T-helper 22 cell (primary cell): Measurements from ENCODE around the gene ZDHHC24.

Experiments
- DNase-seq: peaks from one replicate; pipeline ENCODE4 v3.0.0-alpha.2; 2020; ENCODE audit warnings: low read depth

ZDHHC24 gene

GRCh38 chr11:66494935-66495334 is 50.9 kb downstream of the ZDHHC24 start:
- no peak for DNase-seq

DNA sequence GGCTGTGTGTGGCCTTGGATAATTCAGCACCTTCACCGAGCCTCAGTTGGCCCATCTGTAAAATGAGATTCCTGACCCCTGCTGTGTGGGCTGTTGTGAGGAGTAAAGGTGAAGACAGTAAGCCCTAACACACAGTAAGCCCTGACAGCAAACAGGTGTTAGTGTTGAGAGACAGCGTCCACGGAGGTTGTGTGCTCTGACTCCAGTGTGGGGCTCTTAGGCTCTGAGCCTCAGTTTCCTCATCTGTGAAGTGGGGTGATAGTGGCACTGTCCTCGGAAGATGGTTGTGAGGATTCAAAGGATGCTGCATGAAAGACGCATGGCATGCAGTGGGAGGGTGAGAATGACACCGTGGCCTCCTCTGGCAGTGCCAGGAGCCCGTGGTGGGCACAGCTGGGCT is 51.4 kb downstream of the ZDHHC24 start:
- DNase-seq: no peak

GRCh38 chr11:66493130-66493529 is 52.7 kb downstream of the ZDHHC24 start:
- DNase-seq: no peak

GRCh38 chr11:66492161-66492865 is 53.5 kb downstream of the ZDHHC24 start:
- no peak for DNase-seq

DNA sequence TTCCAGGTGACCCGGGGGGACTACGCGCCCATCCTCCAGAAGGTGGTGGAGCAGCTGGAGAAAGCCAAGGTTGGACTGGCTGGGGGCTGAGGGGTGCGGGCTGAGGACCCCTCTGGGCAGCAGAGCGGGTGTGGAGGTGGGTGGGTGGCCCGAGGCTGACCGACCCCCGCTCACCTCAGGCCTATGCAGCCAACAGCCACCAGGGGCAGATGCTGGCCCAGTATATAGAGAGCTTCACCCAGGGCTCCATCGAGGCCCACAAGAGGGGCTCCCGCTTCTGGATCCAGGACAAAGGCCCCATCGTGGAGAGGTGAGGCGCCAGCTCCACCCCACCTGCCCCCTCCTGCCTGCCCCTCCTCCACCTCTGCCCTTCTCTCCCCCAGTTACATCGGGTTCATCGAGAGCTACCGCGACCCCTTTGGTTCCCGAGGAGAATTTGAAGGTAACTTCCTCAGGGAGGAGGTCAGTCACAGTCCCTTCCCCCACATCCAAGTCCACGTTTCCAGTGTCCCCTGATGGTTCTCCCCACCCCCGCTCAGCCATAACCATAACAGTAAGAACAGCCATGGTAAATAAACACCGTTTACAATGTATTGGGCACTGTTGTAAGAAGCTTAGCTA is 54.4 kb downstream of the ZDHHC24 start:
- no peak for DNase-seq

DNA sequence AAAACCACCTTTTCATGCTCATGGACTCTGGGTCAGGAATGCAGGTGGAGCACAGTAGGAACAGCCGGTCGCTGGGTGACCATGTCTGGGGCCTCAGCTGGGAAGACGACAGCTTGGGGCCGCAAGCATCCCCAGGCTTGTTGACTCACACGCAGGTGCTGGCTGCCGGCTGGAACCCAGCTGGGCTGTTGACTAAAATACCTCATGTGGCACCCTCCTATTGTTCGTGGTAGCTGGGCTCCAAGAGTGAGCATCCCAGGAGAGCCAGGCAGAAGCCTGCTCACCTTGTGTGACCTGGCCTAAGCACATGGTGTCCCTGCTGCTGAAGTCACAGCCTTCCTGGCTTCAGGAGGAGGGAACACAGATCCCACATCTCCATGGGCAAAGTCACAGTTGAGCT is 56.2 kb downstream of the ZDHHC24 start:
- no peak for DNase-seq

- no peak for DNase-seq
Observed at GRCh38 chr11:66488957-66489356, 56.9 kb downstream of the ZDHHC24 start.

- DNase-seq: no peak
Observed at GRCh38 chr11:66484806-66485380, 61.0 kb downstream of the ZDHHC24 start.

DNA sequence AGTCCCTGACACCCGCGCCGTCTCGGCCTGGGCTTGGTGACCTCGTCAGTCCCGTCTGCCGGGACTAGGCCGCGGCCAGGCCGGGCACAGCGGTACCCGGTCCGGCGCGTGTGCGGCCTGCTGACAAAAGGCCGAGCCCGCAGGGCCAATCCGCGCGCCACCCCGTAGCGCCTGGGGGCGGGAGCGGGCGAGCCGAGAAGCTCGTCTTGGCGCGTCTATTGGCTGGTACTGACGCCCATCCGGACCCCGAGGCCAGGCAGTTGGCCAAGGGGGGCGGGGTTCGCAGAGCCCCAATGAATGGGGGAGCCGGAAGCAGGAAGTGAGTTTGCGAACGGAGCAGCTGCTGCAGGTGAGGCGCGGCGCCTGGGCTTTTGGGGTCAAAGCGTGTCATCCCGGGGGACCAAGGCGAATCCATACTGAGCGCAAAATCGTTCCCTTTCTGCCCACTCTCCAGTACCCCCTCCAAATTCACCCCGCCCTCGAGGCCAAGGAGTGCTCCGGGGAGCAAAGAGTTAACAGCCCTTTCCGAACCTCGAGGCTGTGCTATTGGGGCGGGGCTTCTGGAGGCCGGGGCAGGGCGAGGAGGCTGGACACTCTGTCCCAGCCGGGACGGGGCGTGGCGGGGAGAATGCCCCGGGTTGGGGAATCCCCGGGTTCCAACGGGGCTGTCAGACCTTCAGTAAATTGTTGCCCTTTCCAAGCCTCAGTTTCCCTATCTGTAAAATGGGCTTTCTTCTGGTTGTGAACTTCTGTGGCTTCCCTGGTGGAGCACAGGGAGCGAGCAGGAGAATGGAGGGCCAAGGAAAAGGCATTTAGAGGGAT is 65.5 kb downstream of the ZDHHC24 start, which contains the start of gene DPP3:
Gene DPP3 (plus strand): TSS at position 318 of the 822 bp plus-strand sequence. CDS start 1,767 bp downstream, outside the sequence.
- peak; percentile 93 for DNase-seq

- DNase-seq: no peak
Observed at GRCh38 chr11:66479394-66480116, 66.3 kb downstream of the ZDHHC24 start.

DNA sequence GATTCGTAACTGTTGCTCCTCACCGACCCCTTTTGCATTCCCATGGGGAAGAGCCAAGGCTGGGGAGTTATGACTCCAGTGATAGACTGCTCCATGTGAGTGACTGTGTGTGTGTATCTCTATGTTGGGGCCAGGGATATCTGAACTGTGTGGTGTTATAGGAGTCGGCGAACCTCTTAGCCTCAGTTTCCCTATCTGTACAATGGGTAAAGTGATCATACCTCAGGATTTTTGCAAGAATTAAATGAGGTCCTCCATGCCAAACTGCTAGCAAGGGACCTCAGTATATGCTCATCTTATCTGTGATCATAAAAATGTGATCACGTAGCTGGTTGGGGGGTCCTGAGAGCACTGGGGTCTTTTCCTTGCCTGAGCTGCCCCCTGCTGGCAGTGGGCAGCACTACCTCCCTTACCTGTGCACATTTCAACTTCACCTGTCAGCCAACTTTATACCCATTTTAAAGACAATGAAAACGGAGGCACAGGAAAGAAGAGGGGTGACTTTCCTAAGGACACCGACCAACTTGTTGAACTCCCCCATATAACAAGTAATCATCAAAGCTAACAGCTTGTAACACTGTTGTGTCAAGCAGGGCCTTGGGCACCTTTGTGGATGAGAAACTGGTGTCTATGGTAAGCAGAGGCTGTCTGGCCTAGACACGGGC is 67.0 kb downstream of the ZDHHC24 start:
- DNase-seq: no peak

DNA sequence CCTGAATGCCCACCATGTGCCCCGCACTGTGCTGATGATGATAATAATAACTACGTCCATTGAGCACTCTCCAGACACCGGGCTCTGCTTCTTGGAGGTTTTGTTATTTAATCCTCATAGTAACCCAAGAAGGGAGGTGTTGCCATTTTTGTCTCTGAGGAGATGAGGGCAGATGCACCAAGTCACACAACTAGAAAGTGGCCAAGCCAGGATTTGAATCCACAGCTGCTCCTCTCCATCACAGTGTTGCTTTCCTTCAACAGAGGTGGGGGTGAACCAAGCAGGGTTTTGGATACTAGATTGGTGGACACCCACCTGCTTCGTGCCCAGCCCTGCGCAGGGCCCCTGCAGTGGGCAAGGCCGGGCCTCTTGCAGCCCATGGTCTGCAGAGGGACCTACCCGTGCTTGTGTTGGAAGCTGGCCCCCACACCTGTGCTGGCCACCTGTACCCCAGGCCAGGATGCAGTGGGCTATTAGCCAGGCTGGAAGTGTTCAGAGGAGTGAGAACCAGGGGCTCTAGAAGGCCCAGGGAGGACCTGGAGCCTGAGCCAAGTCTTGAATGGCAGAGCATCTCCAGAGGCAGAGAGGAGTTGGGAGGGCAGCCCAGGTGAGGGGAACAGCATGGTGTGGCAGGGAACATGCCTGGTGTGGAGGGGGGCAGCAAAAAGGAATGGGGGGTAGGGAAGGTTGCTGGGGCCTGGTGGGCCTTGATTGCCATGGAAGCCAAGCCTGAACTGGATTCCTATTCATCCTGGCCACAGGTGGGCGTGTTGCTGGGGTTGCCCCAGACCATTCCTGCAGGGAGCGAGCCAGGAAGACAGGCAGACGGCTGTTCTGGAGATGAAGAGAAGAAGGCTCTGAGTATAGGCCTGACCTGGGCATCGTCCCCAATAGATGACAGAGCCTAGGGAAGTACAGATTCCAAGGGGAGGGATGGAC is 68.3 kb downstream of the ZDHHC24 start:
- no peak for DNase-seq

DNA sequence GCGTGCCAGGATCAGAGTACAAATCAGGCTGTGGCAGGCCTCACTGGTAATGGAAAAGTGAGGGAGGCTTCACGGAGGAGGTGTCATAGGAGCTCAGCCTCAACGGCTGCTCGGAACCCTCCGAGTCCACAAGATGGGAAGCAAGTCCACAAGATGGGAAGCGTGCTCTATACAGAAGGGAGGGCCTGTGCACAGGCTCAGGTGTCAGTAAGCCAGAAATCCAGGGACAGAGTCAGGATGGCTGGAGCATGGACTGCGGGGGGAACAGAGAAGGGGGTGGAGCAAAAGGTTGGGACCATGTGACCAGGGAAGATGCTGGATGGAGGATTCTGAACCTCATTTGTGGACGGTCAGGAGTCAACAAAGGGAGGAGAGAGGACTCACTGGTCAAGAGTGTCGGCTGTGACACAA is 69.0 kb downstream of the ZDHHC24 start:
- DNase-seq: no peak

GRCh38 chr11:66476173-66476840 is 69.5 kb downstream of the ZDHHC24 start:
- DNase-seq: no peak

- no peak for DNase-seq
Observed at GRCh38 chr11:66475349-66476172, 70.3 kb downstream of the ZDHHC24 start.

DNA sequence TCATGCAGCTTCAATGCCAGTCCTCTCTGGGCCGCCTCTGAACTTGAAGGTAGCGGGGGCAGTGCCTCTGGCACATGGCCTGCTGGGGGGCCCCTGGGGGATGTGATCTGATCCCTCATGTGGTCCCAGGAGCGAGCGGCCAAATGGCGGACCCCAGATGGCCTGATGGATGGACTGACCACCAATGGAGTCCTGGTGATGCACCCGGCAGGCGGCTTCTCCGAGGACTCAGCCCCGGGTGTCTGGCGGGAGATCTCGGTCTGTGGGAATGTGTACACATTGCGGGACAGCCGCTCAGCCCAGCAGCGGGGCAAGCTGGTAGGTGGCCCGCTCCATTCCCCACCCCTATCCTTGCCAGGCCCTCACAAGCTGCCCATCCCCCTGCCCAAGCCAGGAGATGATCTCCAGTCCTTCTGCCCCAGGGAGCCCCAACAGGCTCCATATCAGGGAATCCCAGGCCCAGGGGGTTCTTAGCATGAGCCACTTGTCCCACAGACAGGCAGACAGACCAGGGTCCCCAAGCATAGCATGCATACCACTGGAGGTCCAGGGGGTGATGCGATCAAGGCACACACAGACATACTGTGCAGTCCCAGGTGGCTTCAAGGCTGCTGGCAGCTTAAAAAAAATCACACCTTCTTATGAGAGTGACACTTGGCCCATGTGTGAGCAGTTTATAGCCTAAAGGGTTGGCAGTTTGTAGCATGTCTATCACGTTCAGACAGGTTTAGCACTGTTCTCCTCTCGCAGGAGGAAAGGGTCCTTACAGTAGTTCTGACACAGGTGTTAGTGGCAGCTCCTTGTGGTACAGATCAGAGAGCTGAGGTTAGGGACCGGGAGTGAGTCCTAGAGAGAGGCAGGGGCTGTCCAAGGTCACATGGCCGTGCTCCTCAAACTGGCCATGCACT is 72.0 kb downstream of the ZDHHC24 start:
- no peak for DNase-seq

DNA sequence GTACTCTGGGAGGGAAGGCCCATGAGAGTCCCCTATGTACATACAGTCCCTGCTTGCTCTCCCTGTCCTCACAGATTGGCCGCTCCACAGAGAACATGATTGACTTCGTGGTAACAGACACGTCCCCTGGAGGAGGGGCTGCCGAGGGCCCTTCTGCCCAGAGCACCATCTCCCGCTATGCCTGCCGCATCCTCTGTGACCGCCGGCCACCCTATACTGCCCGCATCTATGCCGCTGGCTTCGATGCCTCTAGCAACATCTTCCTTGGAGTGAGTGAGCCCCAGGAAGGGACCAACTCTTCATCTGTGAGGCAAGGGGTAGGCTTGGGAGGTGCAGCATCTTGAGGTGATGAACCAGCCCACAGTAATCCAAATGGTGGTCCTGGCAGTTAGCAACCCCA is 72.7 kb downstream of the ZDHHC24 start:
- DNase-seq: no peak

GRCh38 chr11:66472054-66472453 is 73.8 kb downstream of the ZDHHC24 start:
- DNase-seq: no peak
